Measurements from ENCODE around the gene ROBO2. TPM values are rescaled to one million over a fixed set of nuclear protein-coding genes. Genes with fewer than 3 reads are reported as not detected.

ROBO2 gene
- total RNA-seq, 1 experiment from 2014 or later: 4.4 TPM

DNA sequence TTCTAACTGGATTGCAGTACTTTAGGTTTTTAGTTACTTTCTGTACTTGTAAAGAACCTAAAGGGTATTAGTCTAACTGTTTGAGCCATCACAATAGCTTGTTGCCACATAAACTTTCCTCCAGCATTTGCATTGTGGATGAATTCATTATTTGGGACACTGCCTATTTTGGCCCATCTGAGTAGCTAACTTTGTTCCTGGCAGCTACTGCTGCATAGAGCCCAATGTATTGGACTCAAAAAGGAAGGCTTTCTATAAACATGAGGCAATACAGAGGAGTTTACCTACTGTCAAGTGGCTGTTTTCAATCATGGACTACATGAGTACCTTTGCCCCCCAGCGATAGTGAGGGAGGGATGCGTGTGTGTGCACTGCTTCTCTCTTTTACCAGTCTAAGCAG, 1.9 kb downstream of the ROBO2 start:
- no peak for DNase-seq
- Histone ChIP-seq H3K36me3 (replicated peaks; ENCODE audit: control insufficient read depth, insufficient read depth, low read length) (no peaks in the 10 kb centered on the region), H3K4me3 (ENCODE audit: insufficient read depth, low read depth, low read length) (no peak overlapping the region; the same call in 1 of the 2 replicates)

DNA sequence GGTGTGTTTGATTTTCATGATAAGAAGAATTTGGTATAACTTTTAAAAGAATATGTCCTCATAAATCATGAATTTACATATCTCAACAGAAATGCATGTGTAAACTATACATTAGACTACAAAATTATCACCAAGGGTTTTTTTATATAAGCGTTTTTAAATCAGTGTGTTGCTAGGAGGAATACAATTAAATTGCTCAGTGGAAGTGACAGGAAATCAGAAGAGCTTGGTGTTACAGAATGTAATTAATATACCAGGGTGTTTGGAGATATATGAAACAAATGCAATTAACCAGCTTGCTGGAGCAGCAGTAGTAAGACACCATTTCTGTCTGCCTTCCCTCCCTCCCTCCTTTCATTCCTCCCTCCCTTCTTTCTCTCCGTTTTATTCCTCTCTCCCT, 2.4 kb downstream of the ROBO2 start:
- DNase-seq: no peak
- H3K27me3 ChIP-seq (ENCODE audit: control insufficient read depth, insufficient read depth, low read length): peaks cover 15% of the 10 kb centered on the region
- no peak overlapping the region for H3K4me3 ChIP-seq (ENCODE audit: insufficient read depth, low read depth, low read length)
- H3K36me3 ChIP-seq (replicated peaks; ENCODE audit: control insufficient read depth, insufficient read depth, low read length): no peaks in the 10 kb centered on the region

More for the DNA sequence above, 1.9 kb downstream of the ROBO2 start:
- peaks cover 15% of the 10 kb centered on the region for H3K27me3 ChIP-seq (ENCODE audit: control insufficient read depth, insufficient read depth, low read length)

DNA sequence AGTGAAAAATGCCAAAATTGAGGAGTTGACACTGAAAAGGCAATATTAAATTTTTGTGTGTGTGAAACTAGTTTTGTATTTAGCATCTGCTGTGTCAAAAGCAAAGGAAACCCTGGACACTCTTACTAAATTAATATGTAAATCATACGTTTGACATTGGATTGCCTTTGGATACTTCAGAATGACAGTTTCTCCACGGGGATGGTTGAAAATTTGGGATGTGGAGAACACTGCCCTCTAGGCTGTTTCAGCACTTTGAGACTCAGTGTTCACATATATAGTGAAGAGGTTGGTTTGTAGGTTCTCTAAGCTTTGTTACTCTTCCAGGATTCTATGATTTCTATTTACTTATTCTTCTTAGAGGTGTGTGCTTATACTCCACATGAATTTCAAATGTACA, 3.0 kb downstream of the ROBO2 start:
- no peaks in the 10 kb centered on the region for H3K36me3 ChIP-seq (replicated peaks; ENCODE audit: control insufficient read depth, insufficient read depth, low read length)
- DNase-seq: peak; percentile 23
- no peak overlapping the region for H3K4me3 ChIP-seq (ENCODE audit: insufficient read depth, low read depth, low read length)
- H3K27me3 ChIP-seq (ENCODE audit: control insufficient read depth, insufficient read depth, low read length): peaks cover 15% of the 10 kb centered on the region

DNA sequence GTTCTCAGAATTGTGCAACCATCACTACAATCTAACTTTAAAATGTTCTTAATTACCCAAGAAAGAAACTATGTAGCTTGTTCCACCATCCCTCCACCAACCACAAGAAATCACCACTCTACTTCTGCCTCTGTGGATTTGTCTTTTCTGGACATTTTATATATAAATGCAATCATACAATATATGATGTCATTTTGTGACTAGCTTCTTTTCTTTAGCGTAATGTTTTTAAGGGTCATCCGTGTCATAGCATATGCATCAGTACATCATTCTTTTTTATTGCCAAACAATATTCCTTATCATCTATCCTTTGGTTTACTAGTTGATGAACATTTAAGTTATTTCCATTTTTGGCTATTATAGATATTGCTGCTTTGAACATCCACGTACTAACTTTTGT, 5.8 kb downstream of the ROBO2 start:
- no peak for DNase-seq
- H3K36me3 ChIP-seq (replicated peaks; ENCODE audit: control insufficient read depth, insufficient read depth, low read length): no peaks in the 10 kb centered on the region
- H3K27me3 ChIP-seq (ENCODE audit: control insufficient read depth, insufficient read depth, low read length): peaks cover 12% of the 10 kb centered on the region
- H3K4me3 ChIP-seq (ENCODE audit: insufficient read depth, low read depth, low read length): no peak overlapping the region

DNA sequence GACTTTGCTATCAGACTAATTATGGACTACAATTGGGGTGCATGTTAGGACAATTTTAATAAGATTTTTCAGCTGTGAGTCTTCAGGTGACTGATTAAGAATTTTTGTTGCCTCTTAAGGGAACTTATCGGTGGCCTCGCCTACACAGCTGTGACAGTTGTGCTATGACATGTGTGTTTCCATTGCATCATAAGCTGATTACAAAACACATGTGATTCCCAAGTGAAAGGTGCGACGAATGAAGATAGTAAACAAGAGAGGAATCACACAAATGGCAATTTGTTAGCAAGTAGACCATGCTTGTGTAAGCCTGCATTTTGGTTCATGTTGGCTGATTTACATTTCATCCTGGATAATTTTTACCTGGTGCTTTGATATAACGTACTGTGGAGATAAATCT, 8.3 kb downstream of the ROBO2 start:
- no peak for DNase-seq
- no peak overlapping the region for H3K4me3 ChIP-seq (ENCODE audit: insufficient read depth, low read depth, low read length)
- H3K27me3 ChIP-seq (ENCODE audit: control insufficient read depth, insufficient read depth, low read length): no peaks in the 10 kb centered on the region
- H3K36me3 ChIP-seq (replicated peaks; ENCODE audit: control insufficient read depth, insufficient read depth, low read length): no peaks in the 10 kb centered on the region

DNA sequence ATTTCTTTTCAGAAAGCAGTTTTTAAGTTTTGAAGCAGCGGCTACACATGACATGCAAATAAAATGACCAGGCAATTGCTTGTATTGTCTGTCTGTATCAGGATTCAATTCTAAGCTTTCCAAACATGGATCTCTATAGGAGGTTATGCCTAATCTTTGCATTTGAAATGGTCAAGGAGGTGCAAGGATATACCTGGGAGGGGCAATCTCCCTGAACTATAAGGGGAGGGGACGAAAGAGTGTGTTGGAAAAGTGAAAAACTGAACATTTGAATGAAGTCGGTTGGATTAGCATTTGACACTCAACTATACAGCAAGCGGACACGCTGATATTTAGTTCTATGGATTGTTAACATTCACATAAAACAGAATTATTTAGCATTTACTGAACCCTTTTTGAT, 11.7 kb downstream of the ROBO2 start:
- H3K27me3 ChIP-seq (ENCODE audit: control insufficient read depth, insufficient read depth, low read length): no peaks in the 10 kb centered on the region
- no peak overlapping the region for H3K4me3 ChIP-seq (ENCODE audit: insufficient read depth, low read depth, low read length)
- DNase-seq: no peak
- H3K36me3 ChIP-seq (replicated peaks; ENCODE audit: control insufficient read depth, insufficient read depth, low read length): no peaks in the 10 kb centered on the region

DNA sequence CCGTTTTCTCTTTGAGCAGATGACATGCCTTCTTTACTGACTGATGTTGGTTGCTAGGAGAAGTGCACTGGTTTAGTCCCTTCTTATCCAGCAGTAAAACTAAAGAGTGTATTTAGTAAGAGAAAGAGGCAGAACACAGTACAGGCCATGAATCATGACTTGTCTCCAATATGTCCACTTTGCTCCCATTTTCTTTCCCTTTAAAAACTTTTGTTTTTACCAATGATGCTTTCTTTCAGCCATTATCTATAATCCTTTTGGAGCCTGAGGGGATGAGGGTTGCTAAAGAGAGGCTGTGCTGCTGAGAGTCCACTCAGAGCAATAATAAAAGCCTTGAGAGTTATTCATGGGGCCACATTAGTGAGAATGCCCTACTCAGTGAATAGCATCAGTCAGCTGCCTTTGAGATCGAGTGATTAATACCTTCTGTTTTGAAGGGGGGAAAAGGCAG, 12.2 kb downstream of the ROBO2 start:
- no peak for DNase-seq
- no peaks in the 10 kb centered on the region for H3K27me3 ChIP-seq (ENCODE audit: control insufficient read depth, insufficient read depth, low read length)
- no peaks in the 10 kb centered on the region for H3K36me3 ChIP-seq (replicated peaks; ENCODE audit: control insufficient read depth, insufficient read depth, low read length)
- no peak overlapping the region for H3K4me3 ChIP-seq (ENCODE audit: insufficient read depth, low read depth, low read length)

DNA sequence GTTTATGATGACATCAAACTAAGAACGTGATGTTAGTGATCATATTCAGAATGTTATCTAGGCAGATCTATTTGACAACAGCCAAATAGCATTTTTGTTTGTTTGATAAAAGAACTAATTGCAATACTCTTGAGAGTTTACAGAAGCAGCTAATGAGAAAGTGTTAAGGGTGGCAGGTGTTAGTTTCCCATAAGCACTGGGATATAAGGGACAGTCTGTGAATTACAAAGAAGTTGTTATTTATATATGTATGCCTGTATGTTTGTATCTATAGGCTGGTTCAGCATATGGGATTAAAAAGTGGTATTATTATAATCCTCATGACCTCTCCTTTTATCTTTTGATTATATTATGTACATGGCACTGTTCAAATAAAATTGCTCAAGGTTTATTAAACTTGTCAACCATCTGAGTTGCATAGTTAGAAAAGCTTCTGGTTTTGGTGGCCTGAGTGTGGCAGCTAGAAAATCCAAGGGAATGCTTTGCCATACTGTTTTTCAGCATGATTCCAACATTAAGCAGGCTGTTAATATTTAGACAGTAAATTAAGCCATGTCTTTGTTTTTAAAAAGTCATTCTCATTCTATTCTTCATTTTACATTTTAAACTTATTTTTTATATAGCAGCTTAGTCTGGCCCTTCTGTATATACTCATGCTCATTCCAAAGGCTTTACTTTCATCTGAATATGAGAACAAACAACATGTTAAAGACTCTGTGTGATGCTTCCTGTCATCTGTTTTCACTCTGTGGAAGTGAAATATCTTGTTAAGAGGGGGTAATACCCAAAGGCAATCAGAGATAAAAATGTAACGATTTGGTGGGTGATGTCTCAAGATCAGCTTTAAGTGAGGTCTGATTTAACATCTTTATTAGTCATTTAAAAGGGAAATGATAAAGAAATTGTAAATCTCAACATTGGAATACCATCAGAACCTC, 13.1 kb downstream of the ROBO2 start:
- Histone ChIP-seq H3K4me3 (ENCODE audit: insufficient read depth, low read depth, low read length) (no peak overlapping the region), H3K27me3 (ENCODE audit: control insufficient read depth, insufficient read depth, low read length) (no peaks in the 10 kb centered on the region), H3K36me3 (replicated peaks; ENCODE audit: control insufficient read depth, insufficient read depth, low read length) (no peaks in the 10 kb centered on the region)
- no peak for DNase-seq

DNA sequence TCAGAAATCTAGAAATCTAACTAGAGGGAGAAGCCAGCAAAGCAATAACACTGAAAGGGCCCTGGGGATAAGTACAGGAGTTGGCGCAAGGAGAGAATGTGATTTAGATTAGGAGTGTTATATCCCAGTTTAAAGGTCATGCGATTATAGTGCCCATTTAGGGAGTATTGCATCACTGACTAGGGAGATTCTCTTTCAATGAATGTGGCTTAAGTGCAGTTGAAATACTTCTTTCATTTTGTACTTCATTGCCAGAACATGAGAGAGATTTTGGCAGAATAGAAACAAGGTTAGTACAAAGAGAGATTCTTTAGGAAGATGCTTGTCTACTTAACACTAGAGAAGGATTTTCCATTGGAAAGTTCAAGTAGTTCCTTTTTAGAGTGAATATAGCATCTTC, 13.9 kb downstream of the ROBO2 start:
- H3K36me3 ChIP-seq (replicated peaks; ENCODE audit: control insufficient read depth, insufficient read depth, low read length): no peaks in the 10 kb centered on the region
- no peak overlapping the region for H3K4me3 ChIP-seq (ENCODE audit: insufficient read depth, low read depth, low read length)
- DNase-seq: no peak
- H3K27me3 ChIP-seq (ENCODE audit: control insufficient read depth, insufficient read depth, low read length): no peaks in the 10 kb centered on the region

DNA sequence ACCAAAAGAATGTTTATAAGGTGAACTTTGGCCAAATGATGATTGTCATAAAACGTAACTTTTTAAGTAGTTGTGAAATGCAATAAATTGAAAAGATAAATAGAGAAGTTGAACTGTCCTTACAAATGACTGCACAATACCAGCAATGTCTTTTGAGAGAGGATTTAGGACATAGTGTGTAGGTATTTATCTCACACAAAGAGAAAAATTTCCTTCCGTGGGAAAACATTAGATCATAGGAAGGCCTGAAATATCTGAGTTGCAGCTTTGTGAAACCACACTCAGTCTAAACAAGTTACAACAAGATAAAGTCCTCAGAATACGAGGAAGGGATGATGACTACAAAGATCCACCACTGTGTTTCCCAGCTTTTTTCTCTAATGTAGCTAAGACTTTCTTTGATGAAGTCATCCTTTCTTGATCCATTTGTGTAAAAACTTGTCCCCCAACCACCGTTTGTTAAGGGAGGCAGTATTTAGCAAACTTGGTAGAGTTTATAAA, 16.0 kb downstream of the ROBO2 start:
- DNase-seq: no peak
- Histone ChIP-seq H3K27me3 (ENCODE audit: control insufficient read depth, insufficient read depth, low read length) (no peaks in the 10 kb centered on the region), H3K36me3 (replicated peaks; ENCODE audit: control insufficient read depth, insufficient read depth, low read length) (no peaks in the 10 kb centered on the region), H3K4me3 (ENCODE audit: insufficient read depth, low read depth, low read length) (no peak overlapping the region)

DNA sequence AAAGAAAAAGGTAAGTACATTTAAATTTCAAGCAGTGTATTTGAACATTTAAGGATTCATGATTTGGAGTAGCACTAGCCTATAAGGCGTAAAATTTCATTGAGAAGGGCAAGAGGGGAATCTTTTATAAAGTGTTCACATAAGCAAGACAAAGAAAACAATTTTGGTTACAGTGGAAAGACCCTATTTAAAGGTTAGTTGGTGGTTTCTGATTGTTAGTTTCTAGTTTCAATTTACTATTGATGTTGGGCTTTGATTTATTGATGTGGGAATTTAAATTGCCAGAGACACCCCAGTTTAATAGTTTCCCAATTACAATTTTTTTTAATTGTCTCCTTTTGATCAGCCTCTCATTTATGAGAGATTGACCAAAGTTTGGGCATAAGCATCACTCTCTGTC, 19.5 kb downstream of the ROBO2 start:
- DNase-seq: no peak
- Histone ChIP-seq H3K4me3 (ENCODE audit: insufficient read depth, low read depth, low read length) (no peak overlapping the region), H3K36me3 (replicated peaks; ENCODE audit: control insufficient read depth, insufficient read depth, low read length) (no peaks in the 10 kb centered on the region), H3K27me3 (ENCODE audit: control insufficient read depth, insufficient read depth, low read length) (no peaks in the 10 kb centered on the region)

DNA sequence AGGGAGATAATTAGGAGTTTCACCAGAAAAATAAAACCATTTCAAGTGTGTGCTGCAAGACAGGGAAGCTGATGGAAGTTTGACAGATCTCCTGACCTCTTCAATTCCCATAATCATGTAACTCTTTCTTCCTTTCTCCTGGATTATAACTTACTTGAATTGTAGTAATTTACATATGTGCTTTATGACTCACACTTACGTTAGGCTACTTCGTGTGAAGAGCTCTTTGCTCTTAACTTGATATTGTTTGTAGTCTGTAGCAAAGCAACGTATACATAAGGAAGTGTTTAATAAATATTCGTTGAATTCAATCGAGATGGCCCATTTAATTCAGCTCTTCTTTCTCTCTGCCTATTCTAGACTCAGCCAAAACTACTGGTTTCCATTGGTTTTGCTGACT, 23.5 kb downstream of the ROBO2 start:
- H3K36me3 ChIP-seq (replicated peaks; ENCODE audit: control insufficient read depth, insufficient read depth, low read length): no peaks in the 10 kb centered on the region
- H3K4me3 ChIP-seq (ENCODE audit: insufficient read depth, low read depth, low read length): no peak overlapping the region
- DNase-seq: no peak
- no peaks in the 10 kb centered on the region for H3K27me3 ChIP-seq (ENCODE audit: control insufficient read depth, insufficient read depth, low read length)

DNA sequence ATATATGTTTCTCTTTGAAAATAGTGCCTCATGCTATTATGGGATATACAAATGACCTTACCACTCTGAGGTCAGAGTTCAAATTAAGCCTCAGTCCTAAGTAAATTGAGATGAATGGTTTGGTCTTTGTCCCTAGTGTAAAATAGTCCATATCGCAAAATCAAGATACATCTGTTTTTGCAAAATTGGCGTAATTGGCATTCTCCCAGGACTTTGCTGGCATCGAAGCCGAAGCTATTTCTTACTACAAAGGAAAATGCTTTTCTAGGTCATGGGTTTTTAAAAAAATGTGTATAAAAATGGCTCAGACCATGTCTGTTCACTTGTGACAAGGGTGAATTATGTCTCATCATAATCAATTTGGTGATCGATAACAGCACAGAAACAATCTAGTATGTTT, 25.9 kb downstream of the ROBO2 start:
- Histone ChIP-seq H3K4me3 (ENCODE audit: insufficient read depth, low read depth, low read length) (no peak overlapping the region), H3K27me3 (ENCODE audit: control insufficient read depth, insufficient read depth, low read length) (no peaks in the 10 kb centered on the region), H3K36me3 (replicated peaks; ENCODE audit: control insufficient read depth, insufficient read depth, low read length) (no peaks in the 10 kb centered on the region)
- DNase-seq: no peak

DNA sequence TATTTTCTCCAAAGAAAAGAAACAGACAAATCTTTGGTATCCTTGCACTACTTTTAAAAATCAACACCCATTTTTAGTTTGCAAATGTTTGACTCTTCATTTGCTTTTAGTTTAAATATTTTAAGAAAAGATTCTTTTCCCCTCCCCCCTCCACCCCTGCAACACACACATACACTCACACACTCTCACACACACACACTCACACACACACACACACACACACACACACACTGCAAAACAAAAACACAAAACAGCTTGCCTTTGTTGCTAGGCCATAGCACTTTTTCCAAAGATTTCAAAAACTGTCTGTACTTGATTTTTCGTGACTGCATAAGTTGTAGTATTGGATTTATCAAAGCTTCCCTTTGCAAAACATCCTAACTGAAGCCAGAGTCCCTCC, 26.9 kb downstream of the ROBO2 start:
- H3K36me3 ChIP-seq (replicated peaks; ENCODE audit: control insufficient read depth, insufficient read depth, low read length): no peaks in the 10 kb centered on the region
- H3K27me3 ChIP-seq (ENCODE audit: control insufficient read depth, insufficient read depth, low read length): no peaks in the 10 kb centered on the region
- DNase-seq: no peak
- no peak overlapping the region for H3K4me3 ChIP-seq (ENCODE audit: insufficient read depth, low read depth, low read length)

DNA sequence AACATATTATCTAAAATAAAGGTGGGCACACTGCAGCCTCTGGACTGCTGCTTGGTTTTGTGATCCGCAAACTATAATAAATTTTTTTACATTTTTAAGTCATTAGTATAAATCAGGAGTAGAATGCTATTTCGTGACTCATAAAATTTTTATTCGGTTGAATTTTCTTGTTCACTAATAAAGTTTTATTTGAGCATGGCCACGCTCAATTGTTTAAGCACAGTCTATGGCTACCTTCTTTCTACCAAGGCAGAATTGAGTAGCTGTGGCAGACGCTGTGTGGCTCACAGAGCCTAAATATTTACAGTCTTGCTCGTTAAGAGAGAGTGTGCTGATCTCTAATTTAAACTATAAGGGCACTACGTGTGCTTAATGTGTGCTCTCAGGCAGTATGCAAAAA, 28.9 kb downstream of the ROBO2 start:
- Histone ChIP-seq H3K4me3 (ENCODE audit: insufficient read depth, low read depth, low read length) (no peak overlapping the region), H3K36me3 (replicated peaks; ENCODE audit: control insufficient read depth, insufficient read depth, low read length) (no peaks in the 10 kb centered on the region), H3K27me3 (ENCODE audit: control insufficient read depth, insufficient read depth, low read length) (no peaks in the 10 kb centered on the region)
- DNase-seq: no peak

Data from H7 (cell line).